ENCODE results near the gene F7.

F7 gene

GRCh38 chr13:113080361-113080831 lies 25.2 kb upstream of the F7 start:
- Histone ChIP-seq H3K9ac (no peak overlapping the region), H3K4me3 (IDR thresholded peaks at IDR 0.05; ENCODE audit: insufficient read depth, low read depth, low read length) (no peak overlapping the region), H3K27me3 (ENCODE audit: insufficient read depth, low read depth) (no peaks in the 10 kb centered on the region), H3K79me2 (ENCODE audit: insufficient read depth, low read depth) (no peaks in the 10 kb centered on the region), H2AFZ (ENCODE audit: low read depth) (no peak overlapping the region), H4K20me1 (ENCODE audit: insufficient read depth) (no peaks in the 10 kb centered on the region), H3K27ac (no peak overlapping the region), H3K4me1 (ENCODE audit: low read depth, poor library complexity, severe bottlenecking) (no peaks in the 10 kb centered on the region), H3K36me3 (ENCODE audit: insufficient read depth) (no peaks in the 10 kb centered on the region), H3K4me2 (no peak overlapping the region)
- no peak for TF ChIP-seq CTCF (conservative IDR thresholded peaks at IDR 0.05; ENCODE audit: low read depth, low read length)

- Histone ChIP-seq H3K27me3 (ENCODE audit: insufficient read depth, low read depth) (no peaks in the 10 kb centered on the region), H3K36me3 (ENCODE audit: insufficient read depth) (no peaks in the 10 kb centered on the region), H3K27ac (no peak overlapping the region), H3K4me1 (ENCODE audit: low read depth, poor library complexity, severe bottlenecking) (no peaks in the 10 kb centered on the region), H4K20me1 (ENCODE audit: insufficient read depth) (no peaks in the 10 kb centered on the region), H3K4me3 (IDR thresholded peaks at IDR 0.05; ENCODE audit: insufficient read depth, low read depth, low read length) (no peak overlapping the region), H3K9ac (no peak overlapping the region), H3K4me2 (no peak overlapping the region), H2AFZ (ENCODE audit: low read depth) (no peak overlapping the region), H3K79me2 (ENCODE audit: insufficient read depth, low read depth) (no peaks in the 10 kb centered on the region)
- TF ChIP-seq CTCF (conservative IDR thresholded peaks at IDR 0.05; ENCODE audit: low read depth, low read length): no peak
Measured at GRCh38 chr13:113080901-113081521, 24.6 kb upstream of the F7 start.

GRCh38 chr13:113082198-113083021 lies 23.2 kb upstream of the F7 start:
- Histone ChIP-seq H2AFZ (ENCODE audit: low read depth) (no peak overlapping the region), H3K27ac (no peak overlapping the region), H3K9ac (no peak overlapping the region), H3K4me1 (ENCODE audit: low read depth, poor library complexity, severe bottlenecking) (no peaks in the 10 kb centered on the region), H3K4me3 (IDR thresholded peaks at IDR 0.05; ENCODE audit: insufficient read depth, low read depth, low read length) (no peak overlapping the region), H4K20me1 (ENCODE audit: insufficient read depth) (no peaks in the 10 kb centered on the region), H3K27me3 (ENCODE audit: insufficient read depth, low read depth) (no peaks in the 10 kb centered on the region), H3K79me2 (ENCODE audit: insufficient read depth, low read depth) (no peaks in the 10 kb centered on the region), H3K4me2 (no peak overlapping the region), H3K36me3 (ENCODE audit: insufficient read depth) (no peaks in the 10 kb centered on the region)
- TF ChIP-seq CTCF (conservative IDR thresholded peaks at IDR 0.05; ENCODE audit: low read depth, low read length): no peak

GRCh38 chr13:113083022-113083373 lies 22.6 kb upstream of the F7 start:
- Histone ChIP-seq H3K4me1 (ENCODE audit: low read depth, poor library complexity, severe bottlenecking) (no peaks in the 10 kb centered on the region), H3K4me3 (IDR thresholded peaks at IDR 0.05; ENCODE audit: insufficient read depth, low read depth, low read length) (no peak overlapping the region), H3K27me3 (ENCODE audit: insufficient read depth, low read depth) (no peaks in the 10 kb centered on the region), H3K79me2 (ENCODE audit: insufficient read depth, low read depth) (no peaks in the 10 kb centered on the region), H2AFZ (ENCODE audit: low read depth) (no peak overlapping the region), H3K9ac (no peak overlapping the region), H3K4me2 (no peak overlapping the region), H4K20me1 (ENCODE audit: insufficient read depth) (no peaks in the 10 kb centered on the region), H3K36me3 (ENCODE audit: insufficient read depth) (no peaks in the 10 kb centered on the region), H3K27ac (no peak overlapping the region)
- no peak for TF ChIP-seq CTCF (conservative IDR thresholded peaks at IDR 0.05; ENCODE audit: low read depth, low read length)

Data from KMS-11 (cell line).